ENCODE results near the gene UNC79. TPM values are rescaled to one million over a fixed set of nuclear protein-coding genes. Genes with fewer than 3 reads are reported as not detected.

The UNC79 gene
- total and polyA plus RNA-seq, 2 donors (not counting 3 experiments of a cell fraction or from before 2014, with no cell fraction given) = not detected

Small RNA genes lying within 50 kb of the gene (small RNA-seq; reads per million reads assigned to genes)
- gene RF00019 (ENCODE audit: insufficient read depth, insufficient read length, low read depth, low replicate concordance) (not detected), gene RF02271 (ENCODE audit: insufficient read depth, insufficient read length, low read depth, low replicate concordance) (not detected), gene RNU6-1258P (ENCODE audit: insufficient read depth, insufficient read length, low read depth, low replicate concordance) (not detected)

Other genes with a start within 250 kb of the UNC79 start
- gene MOAP1, start 246.0 kb upstream of the UNC79 start, total RNA-seq = 15.0 and 16.6 TPM in 2 replicates
- 19.8 and 21.0 TPM in 2 replicates for gene MOAP1, start 246.0 kb upstream of the UNC79 start, polyA plus RNA-seq
- 18.4 and 18.8 TPM in 2 replicates for gene LYSET, start 245.6 kb upstream of the UNC79 start, total RNA-seq
- 13.0 and 14.3 TPM in 2 replicates for gene LYSET, start 245.6 kb upstream of the UNC79 start, polyA plus RNA-seq
- 11.1 and 11.5 TPM in 2 replicates for gene GON7, start 223.9 kb upstream of the UNC79 start, total RNA-seq
- gene GON7, start 223.9 kb upstream of the UNC79 start, polyA plus RNA-seq = 3.7 and 5.5 TPM in 2 replicates
- gene UBR7, start 223.7 kb upstream of the UNC79 start, total RNA-seq = 22.2 and 24.1 TPM in 2 replicates
- 14.6 and 16.8 TPM in 2 replicates for gene UBR7, start 223.7 kb upstream of the UNC79 start, polyA plus RNA-seq
- 47.8 and 50.2 TPM in 2 replicates for gene BTBD7, start 97.9 kb upstream of the UNC79 start, total RNA-seq
- 16.9 and 20.9 TPM in 2 replicates for gene BTBD7, start 97.9 kb upstream of the UNC79 start, polyA plus RNA-seq
- gene COX8C, start 83.8 kb upstream of the UNC79 start, total RNA-seq = not detected in 2 replicates
- not detected in 2 replicates for gene COX8C, start 83.8 kb upstream of the UNC79 start, polyA plus RNA-seq

All from endothelial cell of umbilical vein (primary cell).